WTC11 (cell line): ENCODE results near the gene KLHDC7A. TPM values are rescaled to one million over a fixed set of nuclear protein-coding genes. Genes with fewer than 3 reads are reported as not detected.

ENCODE experiments used
- ATAC-seq: fragments of 200-7000 bp; cut with Tn5 transposase; 2 replicates; pipeline ENCODE4 v1.10.0; 2021; ENCODE audit warnings: mild to moderate bottlenecking, moderate library complexity
- CTCF ChIA-PET: fragments of 300-600 bp; sonication (Branson Sonifier 250); formaldehyde crosslinking; loops from one replicate; lab custom pipeline; 2021; ENCODE audit warnings: antibody characterized with exemption; lab: Charles Lee
- POLR2A ChIA-PET: fragments of 350-600 bp; sonication (Branson Sonifier 250); formaldehyde crosslinking; loops from one replicate; lab custom pipeline; 2021; ENCODE audit warnings: antibody characterized with exemption; lab: Charles Lee
- DNase-seq: peaks from one replicate; pipeline ENCODE4 v3.0.0; 2021; ENCODE audit warnings: low spot score
- H3K27ac Mint-ChIP-seq: 2 replicates; pipeline ENCODE4 v1.8.0; 2021; ENCODE audit warnings: mixed read lengths
- H3K27me3 Mint-ChIP-seq: 2 replicates; pipeline ENCODE4 v1.8.0; 2021; ENCODE audit warnings: low read depth, mild to moderate bottlenecking, moderate library complexity, mixed read lengths
- H3K36me3 Mint-ChIP-seq: 2 replicates; pipeline ENCODE4 v1.8.0; 2021; ENCODE audit warnings: mixed read lengths
- H3K4me1 Mint-ChIP-seq: 2 replicates; pipeline ENCODE4 v1.8.0; 2022; ENCODE audit warnings: mixed read lengths
- H3K4me3 Mint-ChIP-seq: 2 replicates; pipeline ENCODE4 v1.8.0; 2021; ENCODE audit warnings: mild to moderate bottlenecking, moderate library complexity, mixed read lengths
- H3K9me3 Mint-ChIP-seq: 2 replicates; pipeline ENCODE4 v1.8.0; 2021; ENCODE audit warnings: mixed read lengths
- AR ChIP-seq: fragments of 250-450 bp; sonication (Bioruptor Pico); IDR thresholded peaks from 2 replicates; pipeline ENCODE4 v1.9.0; 2021; ENCODE audit warnings: mild to moderate bottlenecking
- ARID4B ChIP-seq: sonication (generic); formaldehyde crosslinking; IDR thresholded peaks from 2 replicates; pipeline ENCODE4 v1.8.0; 2023; ENCODE audit warnings: missing genetic modification reagents, mild to moderate bottlenecking, borderline replicate concordance
- ATF2 ChIP-seq: sonication (generic); formaldehyde crosslinking; IDR thresholded peaks from 2 replicates; pipeline ENCODE4 v1.8.1; 2022; ENCODE audit warnings: low read depth, missing genetic modification reagents, borderline replicate concordance
- CDX4 ChIP-seq: fragments of 250-450 bp; sonication (Bioruptor Pico); IDR thresholded peaks from 2 replicates; pipeline ENCODE4 v1.9.0; 2021; ENCODE audit warnings: moderate library complexity, mild to moderate bottlenecking, inconsistent platforms, borderline replicate concordance
- E2F1 ChIP-seq: sonication (generic); formaldehyde crosslinking; IDR thresholded peaks from 2 replicates; pipeline ENCODE4 v1.8.0; 2022; ENCODE audit warnings: mild to moderate bottlenecking, missing genetic modification reagents
- EMX1 ChIP-seq: fragments of 250-450 bp; sonication (Bioruptor Pico); IDR thresholded peaks from 2 replicates; pipeline ENCODE4 v1.8.0; 2021; ENCODE audit warnings: mild to moderate bottlenecking
- ETV6 ChIP-seq: sonication (generic); formaldehyde crosslinking; IDR thresholded peaks from 2 replicates; pipeline ENCODE4 v1.8.1; 2022; ENCODE audit warnings: mild to moderate bottlenecking, missing genetic modification reagents
- GTF2I ChIP-seq: fragments of 250-450 bp; sonication (Bioruptor Pico); conservative IDR thresholded peaks from 2 replicates; pipeline ENCODE4 v1.4.0; 2021; ENCODE audit warnings: mild to moderate bottlenecking
- MXD4 ChIP-seq: fragments of 250-450 bp; sonication (Bioruptor Pico); IDR thresholded peaks from 2 replicates; pipeline ENCODE4 v1.8.0; 2021; ENCODE audit warnings: mild to moderate bottlenecking, moderate library complexity, borderline replicate concordance
- NFATC4 ChIP-seq: fragments of 250-450 bp; sonication (Bioruptor Pico); IDR thresholded peaks from 2 replicates; pipeline ENCODE4 v1.9.0; 2021; ENCODE audit warnings: mild to moderate bottlenecking
- NR1H2 ChIP-seq: sonication (generic); formaldehyde crosslinking; IDR thresholded peaks from 2 replicates; pipeline ENCODE4 v1.9.0; 2021; ENCODE audit warnings: mild to moderate bottlenecking, moderate library complexity, missing genetic modification reagents
- PREB ChIP-seq: sonication (generic); formaldehyde crosslinking; IDR thresholded peaks from 2 replicates; pipeline ENCODE4 v1.8.1; 2022; ENCODE audit warnings: mild to moderate bottlenecking, missing genetic modification reagents, moderate library complexity, borderline replicate concordance
- SMAD3 ChIP-seq: sonication (generic); formaldehyde crosslinking; IDR thresholded peaks from 2 replicates; pipeline ENCODE4 v1.8.0; 2022; ENCODE audit warnings: missing genetic modification reagents, mild to moderate bottlenecking, borderline replicate concordance
- STAT6 ChIP-seq: sonication (generic); formaldehyde crosslinking; conservative IDR thresholded peaks from 2 replicates; pipeline ENCODE4 v1.8.1; 2023; ENCODE audit warnings: mild to moderate bottlenecking, low read depth, missing genetic modification reagents, moderate library complexity
- TP53 ChIP-seq: sonication (generic); formaldehyde crosslinking; IDR thresholded peaks from 2 replicates; pipeline ENCODE4 v1.8.1; 2023; ENCODE audit warnings: mild to moderate bottlenecking, missing genetic modification reagents
- USF2 ChIP-seq: sonication (generic); formaldehyde crosslinking; IDR thresholded peaks from 2 replicates; pipeline ENCODE4 v1.8.1; 2023; ENCODE audit warnings: mild to moderate bottlenecking, missing genetic modification reagents, moderate library complexity
- ZMAT4 ChIP-seq: fragments of 250-450 bp; sonication (Bioruptor Pico); IDR thresholded peaks from 2 replicates; pipeline ENCODE4 v1.9.0; 2021; ENCODE audit warnings: mild to moderate bottlenecking
- total RNA-seq: library from RNA; stranded (reverse); gene quantifications from 3 replicates; pipeline ENCODE4 v1.2.3, GENCODE V29; 2021

Gene KLHDC7A
- total RNA-seq, 1 experiment from 2014 or later = 14.3 TPM

- H3K4me1 Mint-ChIP-seq = peaks cover 10% of the 10 kb centered on the region
- peaks cover 10% of the 10 kb centered on the region for H3K9me3 Mint-ChIP-seq
- H3K36me3 Mint-ChIP-seq = peaks cover 9% of the 10 kb centered on the region
- no peak overlapping the region for H3K27ac Mint-ChIP-seq
- ChIA-PET POLR2A (no interaction called here), CTCF (interaction anchor here (1.0 to 1.5 kb wide), 3 partner anchors 22 to 117 kb away, joined by 3 read pairs; no protein-coding TSS in a partner anchor)
- peaks cover 38% of the 10 kb centered on the region for H3K27me3 Mint-ChIP-seq
- H3K4me3 Mint-ChIP-seq = no peak overlapping the region
- DNase-seq = no peak
- ATAC-seq = no peak
- TF ChIP-seq ETV6 (no peak), NR1H2 (no peak)
These were observed 16.6 kb upstream of the KLHDC7A start for GRCh38 chr1:18463984-18464664.

GRCh38 chr1:18464665-18465050 is 16.1 kb upstream of the KLHDC7A start:
- no peak for ATAC-seq
- Mint-ChIP-seq H3K27ac (no peak overlapping the region), H3K4me1 (peaks cover 11% of the 10 kb centered on the region), H3K27me3 (peaks cover 37% of the 10 kb centered on the region), H3K4me3 (no peak overlapping the region), H3K36me3 (peaks cover 9% of the 10 kb centered on the region), H3K9me3 (peaks cover 10% of the 10 kb centered on the region)
- POLR2A ChIA-PET = no interaction called here
- no peak for DNase-seq
- CTCF ChIA-PET = interaction anchor here (1.0 kb wide), 1 partner anchor 111 kb away, joined by 3 read pairs; no protein-coding TSS in a partner anchor
- TF ChIP-seq EMX1 (CRISPR knock-in tag) (no peak), GTF2I (no peak), PREB (CRISPR knock-in tag) (no peak), ARID4B (no peak), ATF2 (CRISPR knock-in tag) (no peak), ZMAT4 (no peak), STAT6 (no peak), MXD4 (no peak), AR (CRISPR knock-in tag) (no peak), SMAD3 (no peak), USF2 (CRISPR knock-in tag) (no peak), CDX4 (CRISPR knock-in tag) (no peak), E2F1 (CRISPR knock-in tag) (no peak), NFATC4 (no peak), TP53 (CRISPR knock-in tag) (no peak)
